HepG2 (cell line): ENCODE measurements around the gene TFPI2.

Experiments used
- HBP1 ChIP-seq: IDR thresholded peaks from 2 replicates; pipeline ENCODE4 v1.6.1; 2016; ENCODE audit warnings: low read depth, control low read depth
- ZBTB2 ChIP-seq: sonication (generic); formaldehyde crosslinking; IDR thresholded peaks from 2 replicates; pipeline ENCODE4 v1.8.0; 2022; ENCODE audit warnings: low read depth, missing genetic modification reagents

GRCh38 chr7:93873998-93874574, 16.5 kb downstream of the TFPI2 start:
- no peak for TF ChIP-seq HBP1
- TF ChIP-seq ZBTB2 (CRISPR knock-in tag): no peak
